ENCODE data around the gene NSG1. TPM values are rescaled to one million over a fixed set of nuclear protein-coding genes. Genes with fewer than 3 reads are reported as not detected.

NSG1 gene
- total RNA-seq, 4 donors from 2014 or later, result 2.2 to 3.5 (median 2.7) TPM; not detected in 1

DNA sequence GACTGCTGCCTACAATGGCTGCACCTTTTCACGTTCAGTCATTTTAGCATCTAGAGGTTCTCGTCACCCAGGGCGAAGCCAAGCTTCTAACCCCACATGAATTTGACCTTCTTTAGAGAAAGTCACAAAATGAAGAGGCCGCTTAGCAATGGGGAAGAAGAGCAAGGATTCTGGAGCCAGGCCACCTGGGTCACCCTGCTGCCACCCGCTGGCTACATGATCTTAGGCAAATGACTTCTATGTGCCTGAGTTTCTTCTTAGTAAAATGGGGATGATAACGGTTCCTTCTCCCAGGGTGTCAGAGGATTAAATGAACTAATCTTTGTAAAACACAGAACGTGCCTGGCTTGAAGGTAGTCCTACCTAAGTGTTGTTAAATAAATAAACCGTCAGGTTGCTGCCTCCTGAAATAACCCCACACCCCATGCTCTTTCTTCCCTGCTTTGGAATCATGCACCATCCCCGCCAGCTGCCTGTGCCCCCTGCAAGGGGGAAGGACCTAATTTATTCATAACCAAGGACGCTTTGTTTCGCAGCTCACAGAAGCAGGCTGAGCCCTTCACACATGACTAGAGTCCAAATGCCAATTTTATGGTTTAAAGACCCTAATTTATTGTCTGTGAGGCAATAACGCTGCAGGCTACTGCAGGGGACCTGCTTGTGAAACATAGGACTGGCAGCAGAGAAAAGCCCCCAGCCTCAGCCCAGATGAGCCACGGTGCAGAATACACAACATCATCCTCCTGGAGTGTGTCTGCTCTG lies 28.6 kb upstream of the NSG1 start:
- DNase-seq, result no peak
- intact Hi-C loops (cut with DNase I; ENCODE audit: low total_unique reads), result no loop called here
- Histone ChIP-seq H3K27me3 (peaks cover 15% of the 10 kb centered on the region), H3K4me3 (no peak overlapping the region), H3K36me3 (no peaks in the 10 kb centered on the region), H3K9me3 (no peaks in the 10 kb centered on the region), H3K4me1 (no peaks in the 10 kb centered on the region), H3K27ac (no peak overlapping the region)
- WGBS, 2 donors (ENCODE audit: low coverage in 1 of 2), result 33 to 44% methylated on average over 8 to 13 of the region's 13 CpGs
- in situ Hi-C loops (cut with MboI; ENCODE audit: low pct_ligation_motif_present in 1 of 4, low pct_unique_long_range_greater_than_20kb in 1 of 4, low sequenced_read_pairs in 3 of 4), result no loop called here
- TF ChIP-seq POLR2A (IDR thresholded peaks at IDR 0.05) (no peak), POLR2AphosphoS5 (IDR thresholded peaks at IDR 0.05) (no peak), EP300 (IDR thresholded peaks at IDR 0.05; ENCODE audit: low read depth) (no peak)
- TF ChIP-seq, protein P1, sequence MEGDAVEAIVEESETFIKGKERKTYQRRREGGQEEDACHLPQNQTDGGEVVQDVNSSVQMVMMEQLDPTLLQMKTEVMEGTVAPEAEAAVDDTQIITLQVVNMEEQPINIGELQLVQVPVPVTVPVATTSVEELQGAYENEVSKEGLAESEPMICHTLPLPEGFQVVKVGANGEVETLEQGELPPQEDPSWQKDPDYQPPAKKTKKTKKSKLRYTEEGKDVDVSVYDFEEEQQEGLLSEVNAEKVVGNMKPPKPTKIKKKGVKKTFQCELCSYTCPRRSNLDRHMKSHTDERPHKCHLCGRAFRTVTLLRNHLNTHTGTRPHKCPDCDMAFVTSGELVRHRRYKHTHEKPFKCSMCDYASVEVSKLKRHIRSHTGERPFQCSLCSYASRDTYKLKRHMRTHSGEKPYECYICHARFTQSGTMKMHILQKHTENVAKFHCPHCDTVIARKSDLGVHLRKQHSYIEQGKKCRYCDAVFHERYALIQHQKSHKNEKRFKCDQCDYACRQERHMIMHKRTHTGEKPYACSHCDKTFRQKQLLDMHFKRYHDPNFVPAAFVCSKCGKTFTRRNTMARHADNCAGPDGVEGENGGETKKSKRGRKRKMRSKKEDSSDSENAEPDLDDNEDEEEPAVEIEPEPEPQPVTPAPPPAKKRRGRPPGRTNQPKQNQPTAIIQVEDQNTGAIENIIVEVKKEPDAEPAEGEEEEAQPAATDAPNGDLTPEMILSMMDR (IDR thresholded peaks at IDR 0.05), result no peak

DNA sequence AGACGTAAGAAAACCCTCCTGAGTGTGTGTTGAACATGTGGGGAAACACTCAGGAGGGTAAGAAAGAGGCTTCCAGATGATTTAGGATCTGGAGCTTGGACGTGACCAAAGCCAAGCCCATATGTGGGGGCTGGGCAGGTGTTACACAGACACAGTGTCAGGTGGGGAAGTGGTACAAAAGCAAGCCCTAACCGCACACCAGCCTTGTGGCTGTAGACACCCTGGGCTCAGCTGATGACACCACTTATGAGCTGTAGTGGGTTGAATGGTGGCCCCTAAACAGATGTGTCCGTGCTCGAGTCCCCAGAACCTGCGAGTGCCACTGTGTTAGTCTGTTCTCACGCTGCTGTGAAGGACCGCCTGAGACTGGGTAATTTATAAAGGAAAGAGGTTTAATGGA lies 25.0 kb upstream of the NSG1 start:
- WGBS, 2 donors (ENCODE audit: low coverage in 1 of 2), result 63 to 88% methylated on average over 2 to 8 of the region's 8 CpGs
- Histone ChIP-seq H3K4me3 (no peak overlapping the region), H3K27me3 (peaks cover 15% of the 10 kb centered on the region), H3K27ac (no peak overlapping the region), H3K36me3 (no peaks in the 10 kb centered on the region), H3K9me3 (no peaks in the 10 kb centered on the region), H3K4me1 (no peaks in the 10 kb centered on the region)
- no peak for DNase-seq
- intact Hi-C loops (cut with DNase I; ENCODE audit: low total_unique reads) (no loop called here), in situ Hi-C loops (cut with MboI; ENCODE audit: low pct_ligation_motif_present in 1 of 4, low pct_unique_long_range_greater_than_20kb in 1 of 4, low sequenced_read_pairs in 3 of 4) (no loop called here)
- no peak for TF ChIP-seq EP300 (IDR thresholded peaks at IDR 0.05; ENCODE audit: low read depth)
- TF ChIP-seq, protein P1 (IDR thresholded peaks at IDR 0.05), result no peak
- TF ChIP-seq POLR2A (IDR thresholded peaks at IDR 0.05), result no peak
- TF ChIP-seq POLR2AphosphoS5 (IDR thresholded peaks at IDR 0.05), result no peak

DNA sequence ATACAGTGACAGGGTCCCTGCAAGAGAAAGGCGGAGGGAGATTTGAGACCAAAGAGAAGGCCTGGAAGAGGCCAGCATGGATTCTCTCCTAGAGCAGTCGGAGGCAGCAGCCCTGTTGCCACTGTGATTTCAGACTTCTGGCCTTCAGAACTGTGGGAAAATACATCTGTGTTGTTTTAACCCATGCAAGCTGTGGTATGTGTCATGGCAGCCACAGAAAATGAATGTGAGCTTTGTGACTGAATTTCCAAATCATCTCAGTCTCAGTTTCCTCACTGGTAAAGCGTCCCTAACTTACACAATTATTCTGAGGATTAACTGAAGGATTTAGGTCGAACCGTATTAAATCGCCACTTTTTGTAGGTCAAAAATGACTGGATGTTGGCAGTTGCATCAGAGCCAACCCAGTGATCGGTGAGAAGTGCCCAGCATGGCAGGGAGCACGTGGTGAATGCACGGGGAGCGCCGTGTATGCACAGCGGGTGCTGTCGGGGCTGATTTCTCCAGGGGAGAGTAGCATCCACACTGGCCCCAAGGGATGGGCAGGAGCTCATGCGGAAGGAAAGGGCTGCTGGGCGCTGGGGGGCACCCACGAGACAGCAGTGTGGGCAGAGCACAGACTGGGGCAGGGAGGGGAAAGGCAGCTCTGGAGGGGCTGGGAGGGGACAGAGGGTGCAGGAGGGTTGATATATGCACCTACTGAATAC lies 23.8 kb upstream of the NSG1 start:
- in situ Hi-C loops (cut with MboI; ENCODE audit: low pct_ligation_motif_present in 1 of 4, low pct_unique_long_range_greater_than_20kb in 1 of 4, low sequenced_read_pairs in 3 of 4) (no loop called here), intact Hi-C loops (cut with DNase I; ENCODE audit: low total_unique reads) (no loop called here)
- 78 to 82% methylated on average over 6 to 16 of the region's 16 CpGs for WGBS, 2 donors (ENCODE audit: low coverage in 1 of 2)
- Histone ChIP-seq H3K36me3 (no peaks in the 10 kb centered on the region), H3K4me3 (no peak overlapping the region), H3K27ac (no peak overlapping the region), H3K27me3 (peaks cover 6% of the 10 kb centered on the region), H3K4me1 (no peaks in the 10 kb centered on the region), H3K9me3 (no peaks in the 10 kb centered on the region)
- TF ChIP-seq, protein P1 (IDR thresholded peaks at IDR 0.05), result no peak
- TF ChIP-seq EP300 (IDR thresholded peaks at IDR 0.05; ENCODE audit: low read depth) (no peak), POLR2A (IDR thresholded peaks at IDR 0.05) (no peak), POLR2AphosphoS5 (IDR thresholded peaks at IDR 0.05) (no peak)
- DNase-seq, result no peak

DNA sequence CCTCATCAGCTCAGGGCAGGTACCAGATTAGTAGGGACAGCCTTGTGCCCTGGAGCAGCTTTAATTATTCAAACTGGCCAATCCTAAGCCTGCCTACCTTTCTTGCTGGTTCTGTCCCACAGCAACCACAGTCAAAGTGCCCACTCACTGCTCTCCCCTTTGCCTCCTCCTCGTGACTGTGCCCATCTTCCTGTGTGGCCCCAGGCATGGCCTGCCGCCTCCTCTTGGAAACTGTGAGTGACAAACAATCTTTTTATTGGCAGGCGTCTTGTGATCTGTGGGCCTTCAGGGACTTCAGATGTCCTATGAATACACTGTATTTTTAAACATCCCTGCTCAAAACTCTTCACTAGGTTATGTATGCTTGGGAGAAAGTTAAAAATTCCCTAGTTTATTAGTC lies 22.8 kb upstream of the NSG1 start:
- intact Hi-C loops (cut with DNase I; ENCODE audit: low total_unique reads) (no loop called here), in situ Hi-C loops (cut with MboI; ENCODE audit: low pct_ligation_motif_present in 1 of 4, low pct_unique_long_range_greater_than_20kb in 1 of 4, low sequenced_read_pairs in 3 of 4) (no loop called here)
- Histone ChIP-seq H3K27ac (no peak overlapping the region), H3K9me3 (no peaks in the 10 kb centered on the region), H3K36me3 (no peaks in the 10 kb centered on the region), H3K27me3 (no peaks in the 10 kb centered on the region), H3K4me3 (no peak overlapping the region), H3K4me1 (no peaks in the 10 kb centered on the region)
- WGBS, 2 donors (ENCODE audit: low coverage in 1 of 2), result 74 to 76% methylated on average over 3 of the region's 3 CpGs
- no peak for TF ChIP-seq POLR2AphosphoS5 (IDR thresholded peaks at IDR 0.05)
- no peak for DNase-seq

Measured in transverse colon (tissue), 4 donors.